Ovary (tissue), 9 donors: Measurements from ENCODE around the gene AGBL4. TPM values are rescaled to one million over a fixed set of nuclear protein-coding genes. Genes with fewer than 3 reads are reported as not detected.

ENCODE experiments used
- DNase-seq, 5 donors: peaks; one replicate each; pipeline ENCODE4 v3.0.0-alpha.2; 2019 to 2020
- H3K27ac ChIP-seq, 2 donors: fragments of 200-600 bp; one replicate each; pipeline versions ENCODE4 v1.5.1 to v1.8.0; 2019 to 2022
- H3K27me3 ChIP-seq: fragments of 200-600 bp; one replicate; pipeline ENCODE4 v1.8.0; 2022
- H3K36me3 ChIP-seq: fragments of 200-600 bp; sonication (generic); one replicate; pipeline ENCODE4 v1.5.1; 2019
- H3K4me1 ChIP-seq: one replicate; pipeline ENCODE4 v1.8.1; 2013; ENCODE audit warnings: mild to moderate bottlenecking, moderate library complexity; ENCODE audit not compliant: insufficient read depth
- H3K4me3 ChIP-seq: fragments of 200-600 bp; sonication (generic); one replicate; pipeline ENCODE4 v1.5.1; 2017
- H3K9me3 ChIP-seq, 2 donors: fragments of 200-600 bp in 1 of 2; sonication (generic) in 1 of 2; one replicate each; pipeline versions ENCODE4 v1.5.1 to v1.8.1; 2013 to 2019; ENCODE audit warnings: mild to moderate bottlenecking in 1 of 2, moderate library complexity in 1 of 2
- EP300 ChIP-seq: sonication (generic); formaldehyde crosslinking; IDR thresholded peaks from one replicate; pipeline ENCODE4 v1.6.1; 2017; ENCODE audit warnings: antibody characterized with exemption
- POLR2A ChIP-seq: fragments of 450-650 bp; IDR thresholded peaks from one replicate; pipeline ENCODE4 v1.6.1; 2017; ENCODE audit warnings: antibody characterized with exemption, mild to moderate bottlenecking, moderate library complexity
- WGBS, 3 donors: extraction: QIAGEN DNeasy Blood & Tissue Kit in 1 of 3; methylation state at CpG; one replicate each; pipeline versions ENCODE4 v1.1.5 to v1.1.7; 2013 to 2017; 5-methylcytosine and 5-hydroxymethylcytosine counted together
- intact Hi-C, 4 donors: fragments of 100-400 bp; cut with DNase I; formaldehyde crosslinking; loops; one replicate each; pipeline versions ENCODE4 v1.11.0 to v1.15.1; 2022 to 2023
- polyA plus RNA-seq, 2 donors: library from polyadenylated mRNA; stranded (reverse); fragments of 200-250 nt in 1 of 2; fragments of 350-450 nt in 1 of 2; fragmentation: Illumina TruSeq in 1 of 2; extraction: RNeasy Lipid Tissue Mini Kit (QIAGEN cat#74804) in 1 of 2; gene quantifications; one replicate each; pipeline ENCODE4 v1.2.3, GENCODE V29; 2013 to 2014
- total RNA-seq, 7 donors: library from RNA; depleted of rRNA in 2 of 7; stranded (reverse); fragments of >200 nt in 2 of 7; fragmentation: NEBNext Ultra II Directional in 3 of 7; extraction: Animal tissue kit (Norgen Biotek cat#: 25700) in 3 of 7; gene quantifications; one replicate each; pipeline versions ENCODE4 v1.1.0 to v1.2.4, GENCODE V29; 2016 to 2023
- TF ChIP-seq, protein P1 (sequence below), 3 donors: fragments of 450-650 bp in 2 of 3; fragments of 200-600 bp in 1 of 3; IDR thresholded peaks; one replicate each; pipeline versions ENCODE4 v1.5.1 to v1.8.0; 2016 to 2022; ENCODE audit warnings: antibody characterized with exemption in 3 of 3, mild to moderate bottlenecking in 1 of 3
- donor health status: DM: no; HTN: no; CAD: no; lungs with moderate emphysema.
- donor health status: DM: no; HTN: no; CAD: no.
- donor health status: Bipolar disorder and iron deficiency.
- donor health status: DM: yes; HTN: yes; CAD: no.
- donor health status: DM: no; HTN: no; CAD: no.
- donor health status: DM: yes; HTN: yes; CAD: no.

AGBL4 gene
- total and polyA plus RNA-seq, 9 donors = 0.15 to 6.2 (median 0.64) TPM

- no peak for TF ChIP-seq EP300
- TF ChIP-seq POLR2A = no peak
- TF ChIP-seq, protein P1, sequence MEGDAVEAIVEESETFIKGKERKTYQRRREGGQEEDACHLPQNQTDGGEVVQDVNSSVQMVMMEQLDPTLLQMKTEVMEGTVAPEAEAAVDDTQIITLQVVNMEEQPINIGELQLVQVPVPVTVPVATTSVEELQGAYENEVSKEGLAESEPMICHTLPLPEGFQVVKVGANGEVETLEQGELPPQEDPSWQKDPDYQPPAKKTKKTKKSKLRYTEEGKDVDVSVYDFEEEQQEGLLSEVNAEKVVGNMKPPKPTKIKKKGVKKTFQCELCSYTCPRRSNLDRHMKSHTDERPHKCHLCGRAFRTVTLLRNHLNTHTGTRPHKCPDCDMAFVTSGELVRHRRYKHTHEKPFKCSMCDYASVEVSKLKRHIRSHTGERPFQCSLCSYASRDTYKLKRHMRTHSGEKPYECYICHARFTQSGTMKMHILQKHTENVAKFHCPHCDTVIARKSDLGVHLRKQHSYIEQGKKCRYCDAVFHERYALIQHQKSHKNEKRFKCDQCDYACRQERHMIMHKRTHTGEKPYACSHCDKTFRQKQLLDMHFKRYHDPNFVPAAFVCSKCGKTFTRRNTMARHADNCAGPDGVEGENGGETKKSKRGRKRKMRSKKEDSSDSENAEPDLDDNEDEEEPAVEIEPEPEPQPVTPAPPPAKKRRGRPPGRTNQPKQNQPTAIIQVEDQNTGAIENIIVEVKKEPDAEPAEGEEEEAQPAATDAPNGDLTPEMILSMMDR (IDR thresholded peaks at IDR 0.05) = no peak
- Histone ChIP-seq H3K27me3 (no peaks in the 10 kb centered on the region), H3K4me3 (no peak overlapping the region), H3K36me3 (no peaks in the 10 kb centered on the region), H3K27ac (no peak overlapping the region), H3K9me3 (no peaks in the 10 kb centered on the region), H3K4me1 (no peaks in the 10 kb centered on the region)
- no peak for DNase-seq
- intact Hi-C loops = no loop called here
- WGBS, 3 donors = 65 to 75% (median 70%) methylated on average over 4 of the region's 4 CpGs
Observed at GRCh38 chr1:49339043-49339442, 684.7 kb downstream of the AGBL4 start.

GRCh38 chr1:49337251-49337650 lies 686.5 kb downstream of the AGBL4 start:
- no peaks in the 10 kb centered on the region for H3K9me3 ChIP-seq
- no peaks in the 10 kb centered on the region for H3K36me3 ChIP-seq
- TF ChIP-seq POLR2A (no peak), EP300 (no peak)
- TF ChIP-seq, protein P1 (IDR thresholded peaks at IDR 0.05) = no peak
- 94 to 100% (median 96%) methylated on average over 1 of the region's 1 CpG for WGBS, 3 donors
- no peak overlapping the region for H3K4me3 ChIP-seq
- H3K27me3 ChIP-seq = no peaks in the 10 kb centered on the region
- H3K27ac ChIP-seq = no peak overlapping the region
- DNase-seq = no peak
- intact Hi-C loops = no loop called here
- H3K4me1 ChIP-seq = no peaks in the 10 kb centered on the region

GRCh38 chr1:49333906-49334305 lies 689.8 kb downstream of the AGBL4 start:
- 30 to 61% (median 44%) methylated on average over 2 of the region's 2 CpGs for WGBS, 3 donors
- TF ChIP-seq EP300 (no peak), POLR2A (no peak)
- TF ChIP-seq, protein P1 (IDR thresholded peaks at IDR 0.05) = no peak
- intact Hi-C loops = no loop called here
- H3K27me3 ChIP-seq = no peaks in the 10 kb centered on the region
- no peaks in the 10 kb centered on the region for H3K36me3 ChIP-seq
- no peaks in the 10 kb centered on the region for H3K4me1 ChIP-seq
- DNase-seq = no peak
- H3K4me3 ChIP-seq = no peak overlapping the region
- no peak overlapping the region for H3K27ac ChIP-seq
- no peaks in the 10 kb centered on the region for H3K9me3 ChIP-seq

- 82 to 88% (median 83%) methylated on average over 17 of the region's 17 CpGs for WGBS, 3 donors
- no peak overlapping the region for H3K4me3 ChIP-seq
Observed at GRCh38 chr1:49331066-49331852, 692.5 kb downstream of the AGBL4 start.

More at GRCh38 chr1:49331066-49331852, 692.5 kb downstream of the AGBL4 start:
- intact Hi-C loops = no loop called here
- no peaks in the 10 kb centered on the region for H3K27me3 ChIP-seq
- H3K36me3 ChIP-seq = no peaks in the 10 kb centered on the region
- no peaks in the 10 kb centered on the region for H3K9me3 ChIP-seq
- DNase-seq = no peak
- TF ChIP-seq POLR2A = no peak
- TF ChIP-seq EP300 = no peak
- TF ChIP-seq, protein P1 (IDR thresholded peaks at IDR 0.05) = no peak
- no peak overlapping the region for H3K27ac ChIP-seq
- H3K4me1 ChIP-seq = no peaks in the 10 kb centered on the region
